HG03354 (cell line): ENCODE results near the gene ZP1.
A peak's percentile ranks its signal among the peaks of the same experiment; 100 is the strongest.
"Not testable (repeated sequence)": the region's sequence is repeated elsewhere in the genome, so short reads cannot be mapped to it uniquely, and the experiment has no call there.

Experiments
- ATAC-seq: cut with Tn5 transposase; IDR thresholded peaks from one replicate; pipeline ENCODE4 v1.9.1; 2021; ENCODE audit warnings: mild to moderate bottlenecking; ENCODE audit not compliant: unreplicated experiment, poor library complexity, severe bottlenecking

Gene ZP1

DNA sequence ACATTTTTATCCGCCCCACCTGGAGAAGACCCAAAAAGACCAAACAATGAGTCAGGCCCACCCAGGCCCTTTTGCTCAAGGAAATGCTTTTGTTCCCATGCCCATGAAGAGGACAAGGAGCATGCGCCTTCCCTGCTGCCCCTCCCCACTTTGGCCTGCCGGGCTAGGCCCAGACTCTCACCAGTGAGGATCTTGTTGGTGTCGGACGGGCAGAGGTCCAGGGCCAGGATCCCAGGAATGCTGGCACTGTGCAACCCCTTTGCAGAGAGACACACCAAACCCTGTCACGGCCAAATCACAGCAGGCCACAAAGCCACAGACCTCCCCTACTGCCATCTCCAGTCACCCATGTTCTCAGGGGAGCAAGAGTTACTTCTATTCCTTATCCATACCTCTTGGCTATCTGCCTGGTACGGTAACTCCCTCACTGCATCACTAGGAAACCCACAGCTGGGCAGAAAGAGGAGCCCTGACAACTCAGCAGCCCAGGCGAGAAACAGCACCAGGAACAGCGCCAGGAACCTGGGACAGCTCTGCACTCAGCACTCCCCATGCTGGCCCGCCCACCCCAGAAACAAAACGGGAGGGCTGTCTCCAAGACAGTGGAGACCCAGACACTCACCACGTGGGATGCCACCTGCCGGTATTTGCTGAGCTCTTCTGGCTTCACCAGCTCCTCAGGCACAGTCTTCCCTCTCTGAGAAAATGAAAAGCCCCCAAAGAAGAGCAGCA is 33.5 kb downstream of the ZP1 start:
- ATAC-seq: no peak

DNA sequence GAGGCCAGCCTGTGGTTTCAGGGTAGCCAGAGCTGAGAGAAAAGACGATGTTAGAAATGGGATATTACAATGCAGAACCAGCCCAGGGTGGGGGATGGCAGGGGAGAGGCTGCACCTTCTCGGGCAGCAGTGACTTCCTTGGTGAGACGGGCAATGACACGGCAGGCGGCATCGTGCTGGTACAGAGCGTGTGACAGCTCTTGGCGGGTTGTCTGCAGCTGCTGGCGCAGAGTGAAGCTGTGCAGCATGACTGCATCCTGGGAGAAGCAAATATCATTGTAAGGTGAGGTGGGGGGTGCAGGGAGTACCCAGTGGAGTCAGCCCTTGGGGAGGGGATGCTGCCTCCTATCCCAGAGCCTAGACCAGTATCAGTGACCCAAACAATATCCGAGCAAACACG is 35.3 kb downstream of the ZP1 start:
- no peak for ATAC-seq

DNA sequence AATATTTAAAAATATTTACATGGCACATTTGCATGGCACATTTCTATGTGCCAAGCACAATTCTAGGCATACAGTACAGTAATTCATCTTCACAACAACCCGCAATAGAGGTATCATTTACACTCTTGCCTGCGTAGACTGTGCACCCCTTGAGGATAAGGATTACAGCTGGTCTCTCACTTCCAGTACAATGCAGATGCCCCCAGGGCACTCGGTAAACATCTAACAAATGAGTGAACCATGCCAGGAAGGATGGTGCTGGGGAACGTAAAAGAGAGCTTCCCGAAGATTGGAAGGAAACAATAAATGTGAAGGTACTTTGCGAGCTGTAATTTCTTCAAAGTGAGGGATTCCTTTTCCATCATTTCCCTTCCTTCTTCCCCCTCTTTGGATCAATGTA is 37.7 kb downstream of the ZP1 start:
- ATAC-seq: no peak

DNA sequence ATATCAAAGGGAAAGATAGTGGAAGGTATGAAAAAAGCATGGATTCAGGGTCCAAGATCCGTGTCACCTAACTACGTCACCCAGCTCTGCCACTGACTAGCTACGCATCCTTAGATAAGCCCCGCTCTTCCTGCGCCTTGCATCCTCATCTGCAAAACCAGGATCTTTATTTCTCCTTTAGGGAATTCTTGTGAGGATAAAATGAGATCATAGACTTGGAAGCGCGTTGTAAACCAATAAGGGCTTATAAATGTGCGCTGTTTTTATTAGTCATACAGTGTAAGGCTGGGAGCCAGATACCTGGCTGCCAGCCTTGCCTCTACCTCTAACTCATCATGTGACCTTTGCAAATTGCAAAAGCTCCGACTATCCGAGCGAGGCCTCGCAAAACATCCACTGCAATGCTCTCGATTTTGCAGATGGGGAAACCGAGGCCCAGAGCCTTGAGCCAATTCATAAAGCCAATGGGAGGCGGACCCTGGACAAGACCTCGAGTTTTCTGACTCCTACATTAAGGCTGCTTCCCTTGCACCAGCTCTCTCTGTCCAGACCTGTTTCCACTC is 38.3 kb downstream of the ZP1 start:
- no peak for ATAC-seq

DNA sequence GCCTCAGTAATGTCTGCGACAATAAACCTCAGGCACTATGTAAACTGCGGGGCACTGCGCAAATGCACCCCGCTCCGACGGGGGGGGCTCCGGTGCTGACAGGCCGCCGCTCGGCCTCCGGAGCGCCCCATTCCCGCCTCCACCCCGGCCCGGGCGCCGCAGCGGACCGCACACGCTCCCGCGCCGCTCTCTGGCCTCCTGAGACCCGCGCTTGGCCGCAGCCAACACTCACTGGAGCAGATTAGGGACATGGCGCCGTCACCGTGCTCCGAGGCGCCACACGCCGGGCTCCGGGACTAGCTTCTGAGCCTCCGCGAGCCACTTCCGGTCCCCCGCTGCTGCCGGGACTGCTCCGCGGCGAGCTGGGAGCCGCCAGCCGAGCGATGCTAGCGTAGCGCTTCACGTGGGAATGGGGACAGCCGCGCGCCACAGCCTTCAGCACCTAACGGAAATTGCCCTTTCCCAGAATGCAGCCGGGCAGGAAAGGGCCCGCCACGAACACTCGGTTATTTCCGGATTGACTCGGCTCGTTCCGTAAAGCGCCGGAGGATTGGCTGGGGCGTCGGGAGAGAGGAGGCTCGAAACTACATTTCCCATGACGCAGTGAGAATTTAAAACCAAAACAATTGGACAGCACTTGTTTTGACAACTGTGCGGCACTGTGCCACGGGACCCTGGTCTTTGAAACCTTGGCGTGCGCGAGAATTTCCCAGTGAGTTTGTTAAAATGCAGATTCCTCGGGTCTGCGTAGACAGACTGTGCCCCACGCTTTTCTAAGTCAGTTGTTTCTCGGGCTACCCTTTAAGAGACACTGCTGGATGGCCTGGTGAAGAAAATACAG is 39.0 kb downstream of the ZP1 start, which contains the start of gene PRPF19:
Gene PRPF19, minus strand, starts transcription at position 454 of the 841 bp plus-strand sequence. Its CDS starts 203 bp downstream, at position 251.
- peak; percentile 78 for ATAC-seq

DNA sequence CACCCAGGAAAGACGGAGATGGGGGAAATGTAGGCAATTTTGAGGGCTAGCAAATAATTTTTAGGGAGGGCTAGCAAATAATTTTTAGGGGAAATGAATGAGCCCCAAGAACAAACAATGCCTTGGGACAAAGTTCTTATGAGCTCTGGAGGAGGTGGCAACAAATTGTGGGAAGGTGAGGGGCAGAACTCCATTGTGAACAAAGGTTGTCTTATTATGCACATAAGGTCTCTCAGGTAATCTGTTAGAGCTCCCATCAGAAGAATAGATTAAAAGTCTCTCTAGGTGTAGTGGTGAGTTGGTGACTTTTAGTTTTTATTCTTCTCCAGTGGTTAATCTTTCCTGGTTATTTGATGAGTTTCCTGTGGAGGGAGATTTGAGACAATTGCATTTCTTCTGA is 41.5 kb downstream of the ZP1 start:
- no peak for ATAC-seq

DNA sequence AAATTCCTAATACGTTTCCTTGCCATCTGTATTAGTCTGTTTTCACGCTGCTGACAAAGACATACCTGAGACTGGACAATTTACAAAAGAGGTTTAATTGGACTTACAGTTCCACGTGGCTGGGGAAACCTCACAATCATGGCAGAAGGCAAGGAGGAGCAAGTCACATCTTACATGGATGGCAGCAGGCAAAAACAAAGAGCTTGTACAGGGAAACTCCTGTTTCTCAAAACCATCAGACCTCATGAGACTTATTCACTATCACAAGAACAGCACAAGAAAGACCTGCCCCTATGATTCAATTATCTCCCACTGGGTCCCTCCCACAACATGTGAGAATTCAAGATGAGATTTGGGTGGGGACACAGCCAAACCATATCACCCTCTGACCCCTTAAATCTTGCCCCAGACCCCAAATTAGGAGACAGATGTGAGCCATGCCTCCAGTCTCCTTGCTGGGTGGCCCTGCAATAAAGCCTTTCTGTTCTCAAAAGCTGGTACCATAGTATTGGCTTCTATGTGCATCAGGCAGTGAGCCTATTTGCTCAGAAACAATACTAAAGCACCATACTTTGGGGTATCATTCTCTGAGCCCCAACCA is 42.4 kb downstream of the ZP1 start:
- ATAC-seq: not testable (repeated sequence)

DNA sequence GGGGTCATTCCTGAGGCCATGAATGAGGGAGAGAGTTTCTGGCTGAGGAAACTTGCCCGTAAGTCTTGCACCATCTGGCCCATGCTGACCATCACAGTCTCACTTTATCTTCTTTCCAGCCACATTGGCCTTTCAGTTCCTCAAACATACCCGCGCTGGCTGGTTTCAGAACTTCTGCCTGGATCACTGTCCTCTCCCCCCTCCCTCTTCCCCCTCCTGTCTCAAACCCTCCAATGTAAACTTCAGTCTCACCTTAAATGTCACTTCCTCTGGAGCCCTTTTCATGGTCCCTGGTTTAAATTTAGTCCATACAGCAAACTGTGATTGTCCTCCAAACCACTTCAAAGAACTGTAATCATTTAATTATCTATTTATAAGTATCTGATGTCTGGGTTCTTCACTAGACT is 42.9 kb downstream of the ZP1 start:
- ATAC-seq: peak; percentile 45

DNA sequence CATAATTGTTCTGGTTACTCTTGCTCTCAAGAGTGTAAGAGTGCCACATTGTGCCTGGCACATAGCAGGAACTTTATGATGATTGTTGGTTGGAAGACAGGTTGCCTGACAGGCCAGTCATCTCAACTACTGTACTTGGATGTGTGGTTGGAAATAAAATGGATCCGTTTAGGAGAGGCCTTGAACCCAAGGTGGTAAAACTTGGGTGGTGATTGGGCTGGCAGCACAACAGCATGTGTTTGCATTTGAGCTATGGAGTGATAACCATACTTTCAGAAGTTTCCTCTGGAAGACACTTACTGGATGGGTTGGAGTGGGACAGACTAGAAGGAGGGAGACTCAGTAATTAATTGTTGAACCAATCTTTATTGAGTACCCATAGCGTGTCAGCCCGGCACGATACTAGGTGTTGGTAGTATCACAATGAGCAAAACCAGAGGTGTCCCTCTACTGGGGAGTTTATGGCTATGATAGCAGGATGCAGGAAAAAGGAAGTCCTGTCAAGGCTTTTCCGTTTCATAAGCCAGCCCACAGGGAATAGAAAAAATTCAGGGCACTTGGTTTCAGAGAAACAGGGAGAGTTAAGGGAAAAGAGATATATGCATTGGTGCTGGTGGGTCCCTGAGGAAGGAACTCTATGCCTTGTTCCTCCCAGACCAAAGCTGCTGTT is 43.5 kb downstream of the ZP1 start:
- ATAC-seq: no peak

DNA sequence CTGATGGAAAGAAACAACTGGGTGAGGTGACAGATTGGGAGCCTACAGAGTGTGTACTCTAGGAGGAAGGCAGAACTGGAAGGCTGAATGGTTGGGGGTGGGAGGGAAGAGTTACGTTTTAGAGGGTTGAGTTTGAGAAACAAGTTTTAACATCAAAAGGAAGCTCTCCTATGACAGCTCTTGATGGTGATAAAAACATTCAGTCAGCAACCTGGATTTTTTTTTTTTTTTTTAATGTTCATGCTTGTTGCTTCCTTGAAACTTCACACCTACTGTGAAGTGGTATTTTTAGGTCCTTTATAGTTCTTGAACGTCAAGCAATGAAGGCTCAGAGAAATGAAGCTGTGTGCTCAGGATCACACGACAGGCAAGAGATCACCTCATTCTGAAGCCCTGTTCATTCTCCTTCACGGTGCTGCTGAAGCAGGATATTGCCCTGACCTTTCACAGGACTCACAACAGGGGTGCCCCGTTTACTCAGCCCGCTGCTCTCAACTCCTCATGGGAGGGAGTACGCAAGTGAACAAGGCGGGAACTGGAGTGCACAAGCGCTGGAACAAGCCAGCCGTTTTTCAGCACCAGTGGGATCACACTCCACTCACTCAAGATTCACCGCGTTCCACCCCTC is 45.0 kb downstream of the ZP1 start:
- no peak for ATAC-seq

DNA sequence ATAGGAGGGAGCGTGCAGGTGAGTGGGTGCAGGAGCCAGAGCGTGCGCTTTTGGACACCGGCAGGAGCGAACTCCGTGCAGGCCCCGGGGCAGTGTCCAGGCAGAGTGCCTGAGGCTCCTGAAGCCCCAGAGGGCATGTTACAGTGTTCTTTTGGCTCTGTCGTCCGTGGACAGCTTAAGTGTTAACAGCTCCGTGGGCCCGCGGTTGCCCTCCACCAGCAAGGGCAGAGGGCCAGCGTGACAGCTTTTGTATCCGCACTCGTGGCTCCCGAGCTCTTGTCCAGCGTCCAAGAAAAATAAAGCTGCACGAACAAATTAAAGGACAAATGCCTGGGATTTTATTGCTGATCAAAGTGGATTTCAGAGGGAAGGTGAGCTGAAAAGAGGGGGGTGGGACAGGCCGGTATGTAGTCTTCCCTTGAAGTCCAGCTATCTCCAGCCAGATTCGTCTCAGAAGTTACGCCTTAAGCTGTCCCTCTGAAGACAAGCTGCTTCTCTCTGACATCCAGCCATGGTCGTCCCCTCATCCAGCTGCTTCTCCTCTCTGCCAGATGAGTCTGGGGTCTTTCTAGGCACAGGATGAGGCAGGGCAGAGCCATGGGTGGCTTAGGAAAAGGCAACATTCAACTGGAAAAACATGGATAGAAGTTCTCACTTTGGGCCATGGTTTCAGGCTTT is 45.6 kb downstream of the ZP1 start:
- no peak for ATAC-seq

DNA sequence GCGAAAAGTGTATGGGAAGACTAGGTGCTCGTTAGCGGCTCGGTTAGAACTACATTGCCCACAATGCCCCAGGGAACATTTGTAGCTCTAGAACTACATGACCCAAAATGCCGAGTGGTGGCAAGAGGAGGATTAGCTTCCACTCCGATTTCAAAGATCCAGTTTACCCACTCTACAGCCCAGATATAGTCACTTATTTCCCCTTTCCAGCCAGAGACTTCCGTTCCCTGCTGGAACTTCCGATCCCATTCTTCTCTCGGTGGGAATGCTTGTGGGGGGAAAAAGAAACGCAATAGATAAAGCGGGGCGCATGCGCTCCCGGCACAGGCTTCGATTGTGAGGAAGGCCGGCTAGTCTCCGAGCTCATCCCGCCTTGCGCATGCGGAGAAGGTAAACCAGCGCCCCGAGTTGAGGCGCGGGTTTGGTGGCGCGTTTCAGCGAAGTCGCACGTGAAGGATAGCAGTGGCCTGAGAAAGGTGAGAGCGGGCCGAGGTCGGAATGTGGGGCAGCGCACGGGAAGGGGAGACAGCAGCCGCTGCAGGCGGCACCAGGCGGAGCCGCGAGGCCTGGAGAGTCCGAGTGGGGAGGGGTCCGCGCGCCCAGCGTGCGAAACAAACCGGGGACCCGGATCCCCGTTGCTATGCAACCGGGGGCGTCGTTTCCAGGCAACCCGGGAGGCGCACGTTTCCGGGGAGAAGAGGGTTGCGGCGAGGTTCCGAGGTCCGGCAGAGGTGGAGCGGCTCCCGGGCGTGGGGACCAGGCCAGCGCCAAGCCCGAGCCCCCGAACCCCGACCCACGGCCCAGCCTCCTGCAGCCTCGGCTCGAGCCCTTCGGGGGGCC is 46.7 kb downstream of the ZP1 start, which contains the start of gene TMEM109:
Gene TMEM109, plus strand, starts transcription at position 366 of the 840 bp plus-strand sequence. CDS start 5,536 bp downstream, outside the sequence.
- peak; percentile 52 for ATAC-seq

DNA sequence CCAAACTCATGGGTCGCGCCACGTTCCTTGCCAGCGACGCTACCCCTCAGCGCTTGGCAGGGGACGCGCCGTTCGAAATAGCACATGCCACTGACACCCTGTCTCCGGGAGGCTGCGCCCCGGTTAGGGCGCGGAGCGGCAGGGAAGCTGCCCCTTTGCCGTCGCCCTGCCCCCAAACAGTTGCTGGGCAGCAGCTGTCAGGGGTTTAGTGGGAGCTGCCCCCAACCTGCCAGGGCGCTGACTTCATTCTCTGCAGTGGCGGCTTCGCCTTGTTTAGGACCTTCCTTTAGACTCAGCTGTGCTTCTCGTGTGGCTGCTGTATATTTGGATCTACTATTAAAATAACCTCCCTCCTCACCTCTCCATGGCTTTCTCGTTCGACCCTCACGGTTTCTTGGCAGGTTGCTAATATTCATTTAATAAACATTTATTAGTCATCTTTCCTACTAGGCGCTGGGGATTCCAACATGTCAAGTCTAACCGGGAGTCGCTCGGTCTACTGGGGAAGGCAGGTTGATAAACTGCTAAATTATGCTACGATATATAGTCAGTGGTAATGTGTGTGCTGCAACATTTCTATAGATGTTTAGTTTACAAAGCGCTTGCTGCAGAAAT is 47.4 kb downstream of the ZP1 start:
- peak; percentile 5 for ATAC-seq

DNA sequence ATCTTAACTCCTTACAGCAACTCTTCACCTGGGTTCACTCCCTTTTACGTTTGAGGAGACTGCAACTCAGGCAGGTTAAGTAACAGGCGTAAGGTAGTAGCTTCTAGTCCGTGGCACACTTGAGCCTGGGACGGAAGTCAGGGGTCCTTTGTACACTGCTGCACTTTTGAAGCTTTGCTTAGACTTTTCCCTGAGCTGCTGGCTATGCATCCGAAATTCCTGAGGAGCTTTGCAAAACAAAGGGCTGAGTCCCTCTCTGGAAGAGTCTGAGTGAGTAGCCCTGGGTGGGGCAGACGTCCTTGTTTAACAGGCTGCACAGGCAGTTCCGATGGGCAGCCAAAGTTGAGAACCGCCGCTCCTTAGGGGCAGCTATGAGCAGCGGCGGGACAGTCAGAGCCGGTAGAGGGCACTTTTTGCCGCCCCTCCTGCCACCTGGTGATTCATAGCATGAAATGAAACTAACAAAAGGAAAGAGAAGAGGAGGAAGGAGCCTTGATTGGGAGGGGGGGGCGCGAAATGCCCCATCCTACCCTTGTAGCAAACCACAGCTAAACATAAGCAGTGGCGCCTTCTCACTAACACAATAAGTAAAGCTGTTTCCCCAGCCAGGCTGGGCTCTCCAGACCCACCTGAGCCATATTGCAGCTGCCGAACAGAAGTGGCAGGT is 48.0 kb downstream of the ZP1 start:
- peak; percentile 61 for ATAC-seq

DNA sequence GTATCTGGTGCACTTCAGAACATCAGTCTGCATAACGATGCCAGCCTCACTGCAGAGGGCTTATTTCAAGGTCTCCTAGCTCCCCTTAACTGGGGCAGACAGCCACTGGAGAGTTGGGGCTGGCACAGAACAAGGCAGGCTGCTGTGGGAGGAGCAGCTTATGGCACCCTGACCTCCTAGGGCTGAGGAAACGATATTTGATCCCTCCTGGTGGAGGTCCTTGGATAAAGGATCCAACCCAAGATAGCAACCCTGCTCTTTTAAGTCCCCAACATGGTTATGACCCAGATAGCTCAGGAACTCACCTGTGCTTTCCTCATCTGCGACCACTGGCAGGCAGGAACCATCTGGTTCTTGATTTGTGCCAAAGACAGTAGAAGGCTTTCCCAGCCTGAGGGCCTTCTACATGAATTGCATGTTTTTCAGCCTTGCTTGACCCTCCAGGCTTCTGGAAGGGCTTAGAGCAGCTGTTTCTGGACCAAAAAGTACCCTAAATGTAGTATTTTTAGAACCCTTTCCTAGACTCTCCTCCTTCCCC is 49.4 kb downstream of the ZP1 start:
- no peak for ATAC-seq

DNA sequence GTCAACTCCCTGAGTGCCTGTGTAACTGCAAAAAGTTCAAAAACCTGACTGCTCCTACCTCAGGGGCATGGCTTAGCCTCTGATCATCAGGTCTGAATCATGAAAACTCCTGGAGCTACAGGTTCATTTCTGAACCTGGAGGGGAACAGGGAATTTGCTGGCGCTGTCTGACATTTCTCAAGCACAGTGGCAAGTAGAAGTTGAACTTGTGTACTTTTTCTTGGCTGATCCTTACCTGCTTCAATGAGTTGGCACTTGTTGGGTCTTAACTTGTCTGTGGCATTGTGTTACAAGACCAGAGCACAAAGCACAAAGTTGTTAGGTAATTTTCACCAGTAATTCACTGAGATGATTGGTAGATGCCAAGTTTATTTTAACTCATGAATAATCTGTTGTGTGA is 49.9 kb downstream of the ZP1 start:
- no peak for ATAC-seq
